Pancreas (tissue), 10 donors: ENCODE data around the gene SMOC2. TPM values are rescaled to one million over a fixed set of nuclear protein-coding genes. Genes with fewer than 3 reads are reported as not detected.
"Not testable (repeated sequence)": the region's sequence is repeated elsewhere in the genome, so short reads cannot be mapped to it uniquely, and the experiment has no call there.

ENCODE experiments used
- ATAC-seq, 4 donors: fragments of 200-7000 bp; cut with Tn5 transposase; one replicate each; pipeline versions ENCODE4 v1.8.0 to v1.9.1; 2020; ENCODE audit warnings: mild to moderate bottlenecking in 4 of 4, moderate library complexity in 4 of 4
- DNase-seq, 6 donors: peaks; one replicate each; pipeline ENCODE4 v3.0.0-alpha.2; 2020
- FAIRE-seq: peaks from 2 replicates; lab custom pipeline; 2012; peaks lifted over from hg19 to GRCh38; lab: Jason Lieb, UNC
- H3K27ac ChIP-seq, 4 donors: fragments of 200-600 bp; sonication (generic); 1 replicate in 3 of 4; 2 replicates in 1 of 4; pipeline versions ENCODE4 v1.5.0 to v1.8.0; 2020
- H3K27me3 ChIP-seq, 4 donors: fragments of 200-600 bp; one replicate each; pipeline ENCODE4 v1.8.0; 2021
- H3K36me3 ChIP-seq, 3 donors: fragments of 200-600 bp; sonication (generic) in 1 of 3; one replicate each; pipeline versions ENCODE4 v1.5.0 to v1.8.0; 2020 to 2021
- H3K4me1 ChIP-seq, 3 donors: fragments of 200-600 bp; one replicate each; pipeline ENCODE4 v1.8.0; 2021
- H3K4me3 ChIP-seq, 4 donors: fragments of 200-600 bp; sonication (generic) in 2 of 4; one replicate each; pipeline versions ENCODE4 v1.5.0 to v1.8.0; 2020 to 2021
- H3K9me3 ChIP-seq, 4 donors: fragments of 200-600 bp; one replicate each; pipeline ENCODE4 v1.8.0; 2021
- CTCF ChIP-seq, 4 donors: fragments of 200-600 bp; sonication (generic) in 3 of 4; IDR thresholded peaks; one replicate each; pipeline versions ENCODE4 v1.5.0 to v1.8.0; 2021; ENCODE audit warnings: antibody characterized with exemption in 4 of 4
- WGBS, 2 donors: extraction: QIAGEN DNeasy Blood & Tissue Kit; methylation state at CpG; one replicate each; pipeline ENCODE4 v1.1.7; 2013; 5-methylcytosine and 5-hydroxymethylcytosine counted together
- intact Hi-C, 3 donors: fragments of 100-400 bp; cut with DNase I; formaldehyde crosslinking; loops; one replicate each; pipeline versions ENCODE4 v1.11.1 to v1.14.2; 2022
- polyA plus RNA-seq, 2 donors: library from polyadenylated mRNA; stranded (reverse); fragments of 200-250 nt; gene quantifications; one replicate each; pipeline ENCODE4 v1.2.3, GENCODE V29; 2013
- total RNA-seq, 6 donors: library from RNA; stranded (reverse); fragmentation: NEBNext Ultra II Directional in 4 of 6; extraction: Animal tissue kit (Norgen Biotek cat#: 25700) in 4 of 6; gene quantifications; one replicate each; pipeline versions ENCODE4 v1.2.1 to v1.2.4, GENCODE V29; 2021 to 2023
- donor health status: healthy with polysubstance abuse.
- donor health status: DM: no; HTN: no; CAD: no; lungs with moderate emphysema.
- donor health status: DM: no; HTN: no; CAD: no.
- donor health status: control.
- donor health status: control.
- donor health status: Bipolar disorder and iron deficiency.
- donor health status: DM: yes; HTN: yes; CAD: no.
- donor health status: DM: no; HTN: no; CAD: no.
- donor health status: DM: no; HTN: no; CAD: no.
- donor health status: DM: yes; HTN: yes; CAD: no.

The SMOC2 gene
- total and polyA plus RNA-seq, 8 donors, result 2.5 to 18.4 (median 6.5) TPM

DNA sequence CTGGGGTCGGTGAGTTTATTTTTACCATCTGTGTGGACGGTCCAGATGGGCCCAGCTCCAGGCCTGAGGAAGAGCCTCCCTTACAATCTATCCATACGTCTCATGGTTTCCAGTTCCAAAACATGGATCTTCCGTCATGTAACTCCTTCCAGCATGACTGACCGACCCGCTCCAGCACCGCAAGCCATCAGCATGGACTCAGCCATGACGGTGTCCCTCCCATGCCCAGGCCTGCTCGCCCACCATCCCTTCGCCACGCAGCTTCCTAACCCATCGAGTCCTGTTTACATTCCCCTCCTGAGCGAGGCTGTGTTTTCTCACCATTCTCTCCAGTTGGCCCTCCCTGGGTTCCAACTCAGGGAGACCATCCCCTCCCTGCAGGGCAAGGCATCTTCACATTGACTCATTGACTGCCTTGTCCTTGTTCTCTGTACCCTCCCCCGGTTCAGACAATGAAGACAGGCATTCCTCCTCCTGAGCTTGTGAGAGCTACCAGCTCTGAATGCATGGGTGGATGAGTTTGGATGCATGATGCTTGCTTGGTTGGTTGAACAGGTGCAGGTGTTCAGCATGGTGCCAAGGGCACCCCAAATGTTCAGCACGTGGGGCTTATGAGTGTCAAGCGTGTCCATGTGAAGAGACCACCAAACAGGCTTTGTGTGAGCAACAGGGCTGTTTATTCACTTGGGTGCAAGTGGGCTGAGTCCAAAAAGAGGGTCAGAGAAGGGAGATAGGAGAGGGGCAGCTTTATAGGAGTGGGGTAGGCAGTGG lies 235.8 kb downstream of the SMOC2 start:
- FAIRE-seq, result no peak
- Histone ChIP-seq H3K36me3 (no peaks in the 10 kb centered on the region), H3K27ac (no peak overlapping the region), H3K4me3 (no peak overlapping the region), H3K9me3 (no peaks in the 10 kb centered on the region), H3K4me1 (no peaks in the 10 kb centered on the region), H3K27me3 (no peaks in the 10 kb centered on the region)
- WGBS, 2 donors, result 74 to 76% methylated on average over 16 of the region's 16 CpGs
- no peak for TF ChIP-seq CTCF (IDR thresholded peaks at IDR 0.05)
- DNase-seq, result no peak
- intact Hi-C loops, result no loop called here
- no peak for ATAC-seq

GRCh38 chr6:168677323-168677781 lies 236.4 kb downstream of the SMOC2 start:
- H3K27me3 ChIP-seq, DNase-seq, ATAC-seq, intact Hi-C loops, H3K9me3 ChIP-seq, H3K4me1 ChIP-seq, FAIRE-seq, H3K27ac ChIP-seq, H3K4me3 ChIP-seq, H3K36me3 ChIP-seq: not testable (repeated sequence)
- WGBS, 2 donors, result 62 to 70% methylated on average over 6 of the region's 6 CpGs

DNA sequence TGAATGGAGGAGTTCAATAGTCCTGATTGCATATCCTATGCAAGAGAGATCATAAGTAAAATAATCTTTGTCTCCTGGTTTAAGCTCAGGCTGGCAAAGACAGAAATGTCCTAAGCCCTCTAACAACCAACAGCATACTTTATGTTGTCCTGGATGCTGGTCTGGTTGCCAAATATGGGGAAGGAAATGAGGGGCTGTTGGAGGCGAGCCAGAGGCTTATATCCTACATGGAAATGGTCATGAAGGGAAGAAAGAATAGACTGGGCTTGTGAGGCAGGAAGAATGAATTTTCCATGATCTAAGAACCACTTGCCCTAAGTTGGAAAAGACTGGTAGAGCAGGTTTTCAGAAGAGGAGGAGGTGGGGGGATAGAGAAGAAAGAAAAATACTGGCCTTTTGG lies 237.1 kb downstream of the SMOC2 start:
- H3K36me3 ChIP-seq, result no peaks in the 10 kb centered on the region
- WGBS, 2 donors, result 29 to 41% methylated on average over 1 of the region's 1 CpG
- intact Hi-C loops, result no loop called here
- no peak for FAIRE-seq
- H3K4me3 ChIP-seq, result no peak overlapping the region
- H3K4me1 ChIP-seq, result no peaks in the 10 kb centered on the region
- no peak for ATAC-seq
- no peak overlapping the region for H3K27ac ChIP-seq
- DNase-seq, result no peak
- TF ChIP-seq CTCF (IDR thresholded peaks at IDR 0.05), result no peak
- H3K27me3 ChIP-seq, result no peaks in the 10 kb centered on the region
- no peaks in the 10 kb centered on the region for H3K9me3 ChIP-seq

DNA sequence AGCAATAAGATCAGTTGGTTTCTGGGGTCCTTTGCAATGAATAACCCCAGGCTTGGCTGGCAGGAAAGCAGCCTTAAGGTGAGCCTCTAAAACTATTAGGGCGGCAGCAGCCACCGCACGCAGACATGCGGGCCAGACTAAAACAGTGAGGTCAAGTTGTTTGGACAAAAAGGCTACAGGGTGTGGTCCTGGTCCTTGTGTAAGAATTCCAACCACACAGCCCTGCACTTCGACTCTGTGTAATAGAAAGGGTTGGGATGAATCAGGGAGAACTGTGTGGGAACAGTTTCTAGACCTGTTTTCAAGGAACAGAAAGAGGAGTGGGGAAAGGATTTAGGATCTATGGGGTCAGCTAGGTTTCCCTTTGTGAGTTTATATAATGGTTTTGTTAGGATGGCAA lies 237.6 kb downstream of the SMOC2 start:
- Histone ChIP-seq H3K4me3 (no peak overlapping the region), H3K27ac (no peak overlapping the region), H3K27me3 (no peaks in the 10 kb centered on the region), H3K36me3 (no peaks in the 10 kb centered on the region), H3K9me3 (no peaks in the 10 kb centered on the region), H3K4me1 (no peaks in the 10 kb centered on the region)
- intact Hi-C loops, result no loop called here
- DNase-seq, result no peak
- 66 to 71% methylated on average over 5 of the region's 5 CpGs for WGBS, 2 donors
- TF ChIP-seq CTCF (IDR thresholded peaks at IDR 0.05), result no peak
- no peak for FAIRE-seq
- ATAC-seq, result no peak

GRCh38 chr6:168681748-168682147 lies 240.8 kb downstream of the SMOC2 start:
- Histone ChIP-seq H3K4me1 (no peaks in the 10 kb centered on the region), H3K4me3 (no peak overlapping the region), H3K36me3 (no peaks in the 10 kb centered on the region), H3K27me3 (no peaks in the 10 kb centered on the region), H3K9me3 (no peaks in the 10 kb centered on the region), H3K27ac (no peak overlapping the region)
- TF ChIP-seq CTCF (IDR thresholded peaks at IDR 0.05), result no peak
- FAIRE-seq (no peak), DNase-seq (no peak), ATAC-seq (no peak)
- 71 to 86% methylated on average over 5 of the region's 5 CpGs for WGBS, 2 donors
- intact Hi-C loops, result no loop called here
